ENCODE results near the gene TNNT1.

Gene TNNT1

DNA sequence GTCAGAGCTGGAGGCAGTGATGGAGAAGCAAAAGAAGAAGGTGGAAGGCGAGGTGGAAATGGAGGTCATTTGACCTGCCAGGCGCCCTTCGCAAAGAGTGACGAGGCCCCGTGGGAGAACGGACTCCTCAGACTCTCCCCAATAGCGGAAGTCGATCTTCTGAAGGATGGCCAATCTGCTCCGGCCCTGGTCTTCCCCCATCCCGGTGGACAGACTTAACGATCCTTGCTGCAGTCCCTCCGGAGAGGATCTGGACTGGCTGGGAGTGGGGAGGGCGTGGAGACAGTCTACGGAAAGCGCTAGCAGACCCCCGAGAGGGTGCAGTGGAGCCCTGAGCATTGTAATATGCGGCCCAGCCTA is 61.5 kb downstream of the TNNT1 start:
- no peak for DNase-seq

DNA sequence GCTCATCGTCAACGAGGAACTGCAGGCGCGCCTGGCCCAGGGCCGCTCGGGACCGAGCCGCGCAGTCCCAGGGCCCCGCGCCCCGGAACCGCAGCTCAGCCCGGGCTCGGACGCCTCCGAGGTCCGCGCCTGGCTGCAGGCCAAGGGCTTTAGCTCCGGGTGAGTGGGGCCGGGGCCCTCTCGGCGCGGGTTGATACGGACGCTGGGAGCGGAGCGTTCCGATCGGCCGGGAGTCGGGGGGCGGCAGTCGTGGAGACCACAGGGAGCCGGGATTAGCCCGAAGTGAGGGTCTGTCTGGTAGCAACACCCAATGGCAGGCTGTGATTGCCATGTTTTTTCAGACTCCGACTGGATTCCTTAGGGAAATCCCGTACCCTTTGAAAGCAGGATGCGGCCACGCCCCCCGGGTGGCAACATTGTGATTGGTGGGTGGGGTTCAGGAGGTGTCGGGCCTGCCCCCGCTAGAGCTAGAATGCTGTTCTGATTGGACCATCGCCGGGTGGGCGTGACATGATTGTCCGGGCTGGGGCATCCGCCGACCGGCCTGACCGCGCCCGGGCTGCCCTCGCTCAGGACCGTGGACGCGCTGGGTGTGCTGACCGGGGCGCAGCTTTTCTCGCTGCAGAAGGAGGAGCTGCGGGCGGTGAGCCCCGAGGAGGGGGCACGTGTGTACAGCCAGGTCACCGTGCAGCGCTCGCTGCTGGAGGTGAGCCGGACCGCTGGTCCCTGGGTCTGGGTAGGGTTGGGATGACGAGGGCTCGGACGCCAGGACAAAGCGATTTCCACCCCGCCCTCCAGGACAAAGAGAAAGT is 62.1 kb downstream of the TNNT1 start:
- no peak for DNase-seq

DNA sequence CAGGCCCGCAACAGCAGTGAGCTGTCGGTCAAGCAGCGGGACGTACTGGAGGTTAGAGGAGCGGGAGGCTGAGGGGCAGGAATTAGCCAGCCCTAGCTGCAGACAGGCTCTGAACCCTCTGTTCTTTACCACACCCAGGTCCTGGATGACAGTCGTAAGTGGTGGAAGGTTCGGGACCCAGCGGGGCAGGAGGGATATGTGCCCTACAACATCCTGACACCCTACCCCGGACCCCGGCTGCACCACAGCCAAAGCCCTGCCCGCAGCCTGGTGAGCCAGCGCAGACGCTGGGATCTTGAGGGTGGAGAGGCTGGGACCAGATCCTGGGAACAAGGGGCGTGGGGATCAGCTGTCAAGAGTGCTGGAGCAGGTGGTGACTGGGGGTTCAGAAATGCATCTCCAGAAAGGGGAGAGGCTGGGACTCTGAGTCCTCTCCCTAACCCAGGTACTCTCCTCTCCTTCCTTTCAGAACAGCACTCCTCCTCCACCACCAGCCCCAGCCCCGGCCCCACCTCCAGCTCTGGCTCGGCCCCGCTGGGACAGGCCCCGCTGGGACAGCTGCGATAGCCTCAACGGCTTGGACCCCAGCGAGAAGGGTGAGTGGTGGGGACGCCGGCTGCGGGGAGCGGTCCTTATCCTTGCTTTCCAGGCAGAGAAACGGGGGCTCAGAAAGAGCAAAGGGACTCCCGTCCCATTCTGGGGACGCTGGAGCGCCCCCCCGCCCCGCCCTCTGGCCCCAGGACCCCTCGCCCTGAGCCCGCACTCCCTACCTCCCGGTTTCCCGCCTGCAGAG is 62.9 kb downstream of the TNNT1 start:
- no peak for DNase-seq

DNA sequence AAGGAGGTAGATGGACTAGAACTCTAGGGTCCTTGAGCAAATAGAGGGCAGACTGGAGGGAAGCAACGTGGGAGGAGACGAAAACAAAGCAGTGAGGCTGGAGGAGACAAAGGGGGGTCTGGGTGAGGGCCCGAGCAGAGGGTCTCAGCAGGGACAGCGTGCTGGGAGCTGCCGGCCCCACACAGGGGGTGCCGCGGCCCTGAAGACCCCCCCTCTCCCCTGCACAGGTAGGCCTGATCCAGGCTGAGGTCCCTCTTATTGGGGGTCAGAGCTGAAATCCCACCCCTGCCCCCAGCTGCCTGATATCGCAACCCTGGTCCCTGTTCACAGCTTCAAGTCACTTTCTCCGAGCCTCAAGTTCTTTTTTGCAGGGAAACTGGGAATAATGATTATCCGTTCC is 64.6 kb downstream of the TNNT1 start:
- no peak for DNase-seq

DNA sequence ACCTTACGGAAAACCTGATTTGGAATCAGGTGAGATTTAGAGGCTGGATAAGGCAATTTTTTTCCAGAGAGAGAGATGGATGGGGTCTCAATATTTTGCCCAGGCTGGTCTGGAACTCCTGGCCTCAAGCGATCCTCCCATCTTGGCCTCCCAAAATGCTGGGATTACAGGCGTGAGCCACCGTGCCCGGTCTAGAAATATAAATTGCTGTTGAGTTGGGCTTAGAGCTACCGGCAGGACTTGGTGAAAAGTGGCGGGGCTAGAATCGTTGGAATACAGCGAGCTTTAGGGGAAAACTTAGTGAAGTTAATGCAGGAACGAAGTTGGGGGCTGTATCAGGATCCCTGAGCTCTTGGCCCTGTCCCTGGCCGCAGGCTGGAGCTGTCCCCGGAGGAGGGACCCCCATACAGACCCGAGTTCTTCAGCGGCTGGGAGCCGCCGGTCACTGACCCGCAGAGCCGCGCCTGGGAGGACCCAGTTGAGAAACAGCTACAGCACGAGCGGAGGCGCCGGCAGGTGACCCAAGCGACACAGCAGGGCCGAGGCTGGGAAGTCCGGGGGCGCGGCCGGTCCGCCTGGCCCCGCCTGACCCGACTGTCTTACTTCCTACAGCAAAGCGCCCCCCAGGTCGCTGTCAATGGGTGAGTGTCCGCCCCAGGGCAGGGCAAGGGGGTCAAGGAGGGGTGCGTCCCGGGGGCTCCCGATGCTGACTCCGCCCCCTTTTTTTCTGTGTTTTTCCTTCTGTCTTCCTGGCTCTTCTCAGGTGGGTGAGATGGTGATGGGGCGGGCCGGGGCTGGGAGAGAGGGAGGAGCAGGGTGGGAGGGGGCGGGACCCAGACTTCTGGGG is 65.8 kb downstream of the TNNT1 start:
- no peak for DNase-seq

Measured in cortex of kidney (tissue), 1 donor.